ENCODE measurements around the gene ROR2.

DNA sequence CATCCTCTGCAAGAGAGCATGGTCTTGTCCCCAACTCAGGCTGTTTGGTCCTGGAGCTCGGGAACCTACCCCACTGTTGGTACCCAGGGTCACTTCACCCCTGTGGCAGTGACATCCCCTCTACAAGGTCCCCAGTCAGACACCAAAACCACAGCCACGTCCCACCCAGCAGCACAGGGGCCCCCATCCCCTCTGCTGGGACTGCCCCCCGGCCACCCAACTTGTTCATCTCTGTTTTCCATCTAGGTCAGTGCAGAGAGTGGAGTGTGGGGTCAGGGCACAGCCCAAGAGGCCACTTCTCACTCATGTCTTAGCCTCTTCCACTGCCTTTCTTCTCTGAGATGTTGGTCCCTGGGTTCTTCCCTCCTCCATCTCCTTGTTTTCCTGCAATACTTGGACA is 292.5 kb downstream of the ROR2 start:
- TF ChIP-seq, protein P1, sequence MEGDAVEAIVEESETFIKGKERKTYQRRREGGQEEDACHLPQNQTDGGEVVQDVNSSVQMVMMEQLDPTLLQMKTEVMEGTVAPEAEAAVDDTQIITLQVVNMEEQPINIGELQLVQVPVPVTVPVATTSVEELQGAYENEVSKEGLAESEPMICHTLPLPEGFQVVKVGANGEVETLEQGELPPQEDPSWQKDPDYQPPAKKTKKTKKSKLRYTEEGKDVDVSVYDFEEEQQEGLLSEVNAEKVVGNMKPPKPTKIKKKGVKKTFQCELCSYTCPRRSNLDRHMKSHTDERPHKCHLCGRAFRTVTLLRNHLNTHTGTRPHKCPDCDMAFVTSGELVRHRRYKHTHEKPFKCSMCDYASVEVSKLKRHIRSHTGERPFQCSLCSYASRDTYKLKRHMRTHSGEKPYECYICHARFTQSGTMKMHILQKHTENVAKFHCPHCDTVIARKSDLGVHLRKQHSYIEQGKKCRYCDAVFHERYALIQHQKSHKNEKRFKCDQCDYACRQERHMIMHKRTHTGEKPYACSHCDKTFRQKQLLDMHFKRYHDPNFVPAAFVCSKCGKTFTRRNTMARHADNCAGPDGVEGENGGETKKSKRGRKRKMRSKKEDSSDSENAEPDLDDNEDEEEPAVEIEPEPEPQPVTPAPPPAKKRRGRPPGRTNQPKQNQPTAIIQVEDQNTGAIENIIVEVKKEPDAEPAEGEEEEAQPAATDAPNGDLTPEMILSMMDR (IDR thresholded peaks at IDR 0.05; ENCODE audit: borderline replicate concordance, extremely low read depth, low read length, poor library complexity, severe bottlenecking): no peak
- no peak for TF ChIP-seq EZH2 (IDR thresholded peaks at IDR 0.05; ENCODE audit: borderline replicate concordance, low read depth, low read length, severe bottlenecking)
